Left renal cortex interstitium (tissue), 4 donors: ENCODE data around the gene CDKAL1. TPM values are rescaled to one million over a fixed set of nuclear protein-coding genes. Genes with fewer than 3 reads are reported as not detected.
"Not testable (repeated sequence)": the region's sequence is repeated elsewhere in the genome, so short reads cannot be mapped to it uniquely, and the experiment has no call there.

Experiments
- DNase-seq, 4 donors: peaks; one replicate each; pipeline ENCODE4 v3.0.0-alpha.2; 2013; ENCODE audit warnings: low read depth in 4 of 4, low spot score in 2 of 4, missing footprints in 1 of 4
- polyA plus RNA-seq, 4 donors: library from polyadenylated mRNA; unstranded; fragments of 120-200 nt; gene quantifications; one replicate each; pipeline ENCODE4 v1.2.1, GENCODE V29; 2013; ENCODE audit not compliant: insufficient read length in 4 of 4

CDKAL1 gene
- polyA plus RNA-seq, 4 donors, result 16.3 to 20.5 (median 19.4) TPM

GRCh38 chr6:21214738-21215448, 680.6 kb downstream of the CDKAL1 start:
- no peak for DNase-seq

DNA sequence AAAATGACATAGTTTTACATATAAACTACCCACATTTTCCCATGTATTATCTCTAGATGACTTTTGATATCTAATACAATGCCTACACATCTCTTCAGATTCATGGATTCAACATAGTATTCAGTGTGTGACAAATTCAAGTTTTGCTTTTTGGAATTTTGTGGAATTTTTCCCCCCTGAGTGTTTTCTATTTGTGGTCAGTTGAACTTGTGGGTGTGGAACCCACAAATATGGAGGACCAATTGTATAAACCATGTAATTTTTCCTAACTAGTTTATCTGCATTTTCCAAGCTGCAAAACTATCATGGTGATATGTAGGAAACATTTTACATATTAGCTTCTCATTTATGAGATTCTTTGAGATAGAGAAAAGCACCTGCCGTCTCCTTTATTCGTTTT, 685.0 kb downstream of the CDKAL1 start:
- no peak for DNase-seq

GRCh38 chr6:21219856-21220255, 685.6 kb downstream of the CDKAL1 start:
- DNase-seq, result no peak

GRCh38 chr6:21220271-21220987, 686.2 kb downstream of the CDKAL1 start:
- no peak for DNase-seq

- no peak for DNase-seq
Observed at GRCh38 chr6:21222656-21223055, 688.4 kb downstream of the CDKAL1 start.

DNA sequence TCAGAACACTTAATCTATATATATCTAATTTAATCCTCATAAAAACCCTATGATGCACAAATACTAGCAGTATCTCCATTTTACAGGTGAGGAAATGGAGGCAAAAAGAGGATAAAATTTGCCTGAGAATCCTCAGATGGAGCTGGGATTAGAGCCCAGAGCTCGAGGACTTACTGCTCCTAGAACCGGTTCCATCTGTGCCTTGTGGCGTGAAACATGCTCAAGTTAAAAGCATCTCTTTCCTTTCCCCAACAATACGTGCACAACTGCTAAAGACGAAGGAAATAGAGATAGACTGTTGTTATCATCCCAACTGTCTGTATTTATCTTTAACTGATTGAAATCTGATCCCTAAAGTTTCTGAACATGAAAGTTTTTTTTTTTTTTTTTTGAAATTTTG, 691.7 kb downstream of the CDKAL1 start:
- no peak for DNase-seq

DNA sequence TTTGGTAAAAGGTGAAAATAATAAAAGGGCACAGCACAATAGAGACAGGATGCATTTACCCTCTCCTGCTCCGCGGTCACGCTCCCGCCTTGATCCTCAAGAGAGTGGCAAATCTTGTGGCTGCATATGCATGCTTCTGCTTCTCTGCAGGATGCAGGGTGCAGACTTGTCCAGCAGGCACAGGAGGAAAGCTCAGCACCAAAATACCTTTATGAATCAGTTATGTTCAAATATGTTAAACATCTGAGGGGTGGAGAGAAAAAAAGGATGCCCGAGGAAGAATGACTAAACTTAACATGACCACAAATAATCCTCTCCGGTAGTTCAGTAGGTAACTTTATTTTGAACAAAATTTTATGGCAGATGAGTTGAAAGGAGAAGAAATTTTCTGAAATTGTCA, 693.2 kb downstream of the CDKAL1 start:
- no peak for DNase-seq

GRCh38 chr6:21228411-21228810, 694.2 kb downstream of the CDKAL1 start:
- DNase-seq, result no peak

DNA sequence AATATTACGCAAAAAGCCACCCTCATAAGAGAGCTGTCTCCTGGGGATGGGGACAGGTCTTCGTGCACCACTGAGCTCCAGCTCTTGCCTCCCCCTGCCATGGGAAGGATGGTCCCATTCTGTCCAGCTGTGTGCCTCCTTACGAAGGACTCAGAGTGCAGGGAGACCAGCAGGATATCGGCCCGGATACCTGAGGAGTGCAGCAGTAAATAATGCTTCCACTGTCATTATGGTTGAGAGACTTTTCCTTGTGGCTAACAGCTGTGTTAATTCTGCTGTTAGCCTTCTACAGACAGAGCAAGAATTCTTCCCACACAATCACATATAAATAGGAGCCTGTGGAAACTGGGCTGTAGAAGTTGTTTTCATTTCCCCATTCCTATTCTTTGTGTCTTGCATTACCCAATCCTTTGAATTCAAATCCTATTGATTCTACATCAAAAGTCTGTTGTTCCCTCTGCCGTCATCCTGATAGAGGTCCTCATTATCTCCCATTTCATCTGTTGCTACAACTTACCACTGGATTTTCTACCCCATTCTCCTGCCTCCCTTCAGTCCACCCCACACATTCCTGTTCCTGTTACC, 694.7 kb downstream of the CDKAL1 start:
- DNase-seq, result peak in 1 of 4 donors; percentile 37

DNA sequence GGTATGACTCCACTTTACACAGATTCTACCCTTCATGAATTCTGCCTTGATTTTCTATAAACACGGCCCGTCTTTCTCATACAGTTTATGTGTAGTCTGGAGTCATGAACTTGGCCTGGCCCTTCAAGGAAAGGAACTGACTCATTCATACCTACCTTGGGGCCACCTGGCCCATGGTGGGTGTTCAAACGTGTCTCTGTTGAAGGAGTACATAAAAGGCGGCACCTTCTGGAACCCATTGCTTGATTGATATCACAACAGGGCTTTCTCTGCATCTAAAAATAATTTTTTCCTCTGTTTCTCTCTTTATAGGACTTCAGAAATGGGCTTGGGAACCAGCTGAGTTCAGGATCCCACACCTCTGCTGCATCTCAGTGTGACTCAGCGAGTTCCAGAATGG, 696.3 kb downstream of the CDKAL1 start:
- DNase-seq, result no peak

DNA sequence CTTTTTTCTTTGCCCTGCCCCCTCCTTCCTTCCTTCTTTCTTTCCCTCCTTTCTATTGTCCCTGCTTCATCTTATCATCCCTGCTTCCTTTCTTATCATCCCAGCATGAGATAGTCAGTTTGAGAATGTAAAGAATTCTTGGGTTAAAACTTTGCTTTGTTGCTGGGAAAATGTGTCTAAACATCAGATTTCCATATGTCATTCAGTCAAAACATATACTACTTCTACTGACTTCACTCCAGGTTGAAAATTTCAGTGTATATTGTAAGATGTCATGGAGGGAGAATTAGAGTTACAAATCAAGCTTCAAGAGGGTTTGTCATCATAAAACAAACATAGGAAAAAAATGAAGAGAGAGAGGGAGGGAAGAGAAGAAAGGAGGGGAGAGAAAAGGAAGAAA, 700.9 kb downstream of the CDKAL1 start:
- no peak for DNase-seq

DNA sequence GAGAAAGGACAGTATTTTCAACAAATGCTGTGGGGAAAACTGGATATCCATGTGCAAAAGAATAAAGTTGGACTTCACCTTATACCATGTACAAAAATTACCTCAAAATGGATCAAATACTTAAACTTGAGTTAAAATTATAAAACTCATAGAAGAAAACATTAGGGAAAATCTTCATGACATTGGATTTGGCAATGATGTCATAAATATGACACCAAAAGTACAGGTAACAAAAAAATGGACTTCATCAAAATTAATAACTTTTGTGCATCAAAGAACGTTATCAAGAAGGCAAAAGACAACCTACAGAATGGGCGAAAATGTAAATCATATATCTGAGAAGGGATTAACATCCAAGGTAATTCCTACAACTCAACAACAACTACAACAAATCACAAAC, 704.0 kb downstream of the CDKAL1 start:
- no peak for DNase-seq

GRCh38 chr6:21240709-21241108, 706.5 kb downstream of the CDKAL1 start:
- DNase-seq, result no peak

- no peak for DNase-seq
Observed at GRCh38 chr6:21241231-21242130, 707.2 kb downstream of the CDKAL1 start.

DNA sequence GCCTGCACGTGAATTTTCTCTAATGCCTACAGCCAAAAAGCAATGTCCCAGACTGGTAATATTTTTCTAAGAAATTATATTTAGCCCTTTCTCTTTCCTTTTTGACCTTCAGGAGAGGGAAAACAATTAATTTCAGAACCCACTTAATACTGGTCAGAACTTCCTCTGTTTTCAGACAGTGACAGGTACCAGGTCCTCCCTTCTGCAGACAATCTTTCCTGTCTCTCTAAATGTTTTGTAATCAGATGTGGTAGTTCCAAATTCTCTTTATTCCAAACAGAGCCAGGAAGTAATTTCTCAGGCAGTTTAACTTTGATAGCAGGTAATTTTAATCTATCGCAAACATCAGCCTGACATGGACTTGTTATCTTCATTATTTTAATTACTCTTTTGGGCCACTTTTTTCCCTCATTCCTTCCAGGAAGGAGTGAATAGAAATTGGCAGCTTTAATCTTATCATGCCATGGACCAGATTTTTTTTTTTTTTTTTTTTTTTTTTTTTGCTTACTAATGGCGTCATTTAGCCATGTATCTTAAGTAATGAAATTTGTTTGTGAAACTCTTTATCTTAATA, 710.7 kb downstream of the CDKAL1 start:
- DNase-seq, result no peak

DNA sequence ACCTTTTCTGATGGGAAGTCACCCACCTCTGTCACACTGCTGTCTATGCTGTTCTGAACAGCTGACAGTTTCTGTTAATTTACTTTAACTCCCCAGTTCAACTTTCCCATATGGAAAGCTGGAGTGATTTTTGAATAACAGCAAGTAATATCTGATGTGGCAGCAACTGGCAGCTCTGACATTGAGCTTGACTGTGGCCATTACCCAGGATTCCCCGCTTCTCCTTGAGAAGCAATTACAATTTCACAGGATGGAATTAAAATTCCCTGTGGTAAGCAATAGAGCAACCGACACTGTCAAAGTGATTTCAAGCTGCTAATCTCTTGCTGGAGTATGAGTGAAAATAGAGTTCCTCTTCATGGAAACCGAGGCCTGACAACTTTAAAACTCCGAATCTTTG, 711.2 kb downstream of the CDKAL1 start:
- no peak for DNase-seq

GRCh38 chr6:21246075-21246474, 711.8 kb downstream of the CDKAL1 start:
- no peak for DNase-seq

DNA sequence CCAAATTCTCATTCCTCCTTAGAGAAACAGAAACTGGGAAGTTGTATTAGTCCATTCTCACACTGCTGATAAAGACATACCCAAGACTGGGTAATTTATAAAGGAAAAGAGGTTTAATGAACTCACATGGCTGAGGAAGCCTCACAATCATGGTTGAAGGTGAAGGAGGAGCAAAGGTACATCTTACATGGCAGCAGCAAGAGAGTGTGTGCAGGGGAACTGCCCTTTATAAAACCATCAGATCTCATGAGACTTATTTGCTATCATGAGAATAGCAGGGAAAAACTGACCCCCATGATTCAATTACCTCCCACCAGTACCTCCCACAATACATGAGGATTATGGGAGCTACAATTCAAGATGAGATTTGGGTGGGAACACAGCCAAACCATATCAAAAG, 720.2 kb downstream of the CDKAL1 start:
- DNase-seq, result not testable (repeated sequence)

GRCh38 chr6:21256197-21256596, 721.9 kb downstream of the CDKAL1 start:
- no peak for DNase-seq

DNA sequence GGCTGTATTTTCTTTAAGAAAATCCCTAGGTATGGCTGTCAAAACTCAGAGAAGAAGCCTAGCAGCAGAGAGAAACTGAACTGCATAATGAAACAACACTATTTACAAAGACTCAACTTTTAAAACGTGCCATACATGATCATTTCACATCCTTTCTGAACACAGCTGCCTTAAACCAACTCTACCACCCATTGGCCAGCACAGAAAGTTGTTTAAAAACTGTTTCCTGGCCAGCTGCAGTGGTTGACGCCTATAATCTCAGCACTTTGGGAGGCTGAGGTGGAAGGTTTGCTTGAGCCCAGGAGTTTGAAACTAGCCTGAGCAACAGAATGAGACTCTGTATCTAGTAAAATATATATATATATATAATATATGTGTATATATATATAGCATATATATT, 722.9 kb downstream of the CDKAL1 start:
- DNase-seq, result no peak

GRCh38 chr6:21258665-21259064, 724.4 kb downstream of the CDKAL1 start:
- DNase-seq, result no peak
